Measurements from ENCODE around the gene RIPPLY3.
A peak's percentile ranks its signal among the peaks of the same experiment; 100 is the strongest.

RIPPLY3 gene

DNA sequence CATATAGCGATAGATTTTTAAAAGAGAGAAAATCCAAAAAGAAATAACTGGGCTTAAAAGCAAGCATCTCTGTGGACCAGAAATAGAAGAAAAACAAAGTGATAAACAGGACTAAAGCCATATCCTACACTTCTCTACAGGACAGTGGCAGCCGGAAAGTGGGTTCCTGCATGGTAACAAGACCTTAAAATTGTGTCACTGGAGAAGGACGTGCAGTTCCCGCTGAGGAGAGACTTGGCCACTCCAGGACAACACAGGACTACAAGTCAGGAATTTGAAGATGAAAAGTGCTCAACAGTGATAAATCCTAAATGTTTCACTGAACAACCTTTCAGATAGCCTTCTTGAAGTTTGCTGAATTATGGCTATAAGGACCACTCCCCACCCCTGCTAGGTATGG lies 38.1 kb upstream of the RIPPLY3 start:
- Histone ChIP-seq H3K9me3 (ENCODE audit: low read length) (no peaks in the 10 kb centered on the region), H3K27me3 (ENCODE audit: control insufficient read depth in 1 of 2, insufficient read depth in 2 of 2, low read length in 2 of 2) (no peaks in the 10 kb centered on the region), H3K4me3 (ENCODE audit: low read depth in 1 of 2, low read length in 2 of 2) (no peak overlapping the region), H3K4me1 (ENCODE audit: insufficient read depth, low read length) (peaks cover 13% of the 10 kb centered on the region), H3K9ac (ENCODE audit: low read length) (no peak overlapping the region), H3K36me3 (ENCODE audit: insufficient read depth, low read length) (no peaks in the 10 kb centered on the region), H3K27ac (ENCODE audit: low read depth, low read length) (no peak overlapping the region)

- Histone ChIP-seq H3K4me3 (ENCODE audit: low read depth in 1 of 2, low read length in 2 of 2) (no peak overlapping the region), H3K9me3 (ENCODE audit: low read length) (no peaks in the 10 kb centered on the region), H3K4me1 (ENCODE audit: insufficient read depth, low read length) (peaks cover 13% of the 10 kb centered on the region), H3K27ac (ENCODE audit: low read depth, low read length) (no peak overlapping the region), H3K27me3 (ENCODE audit: control insufficient read depth in 1 of 2, insufficient read depth in 2 of 2, low read length in 2 of 2) (no peaks in the 10 kb centered on the region), H3K36me3 (ENCODE audit: insufficient read depth, low read length) (no peaks in the 10 kb centered on the region), H3K9ac (ENCODE audit: low read length) (no peak overlapping the region)
Measured at GRCh38 chr21:36968976-36969375, 37.5 kb upstream of the RIPPLY3 start.

GRCh38 chr21:36973986-36974850 lies 32.3 kb upstream of the RIPPLY3 start:
- no peaks in the 10 kb centered on the region for H3K27me3 ChIP-seq (ENCODE audit: control insufficient read depth in 1 of 2, insufficient read depth in 2 of 2, low read length in 2 of 2)

DNA sequence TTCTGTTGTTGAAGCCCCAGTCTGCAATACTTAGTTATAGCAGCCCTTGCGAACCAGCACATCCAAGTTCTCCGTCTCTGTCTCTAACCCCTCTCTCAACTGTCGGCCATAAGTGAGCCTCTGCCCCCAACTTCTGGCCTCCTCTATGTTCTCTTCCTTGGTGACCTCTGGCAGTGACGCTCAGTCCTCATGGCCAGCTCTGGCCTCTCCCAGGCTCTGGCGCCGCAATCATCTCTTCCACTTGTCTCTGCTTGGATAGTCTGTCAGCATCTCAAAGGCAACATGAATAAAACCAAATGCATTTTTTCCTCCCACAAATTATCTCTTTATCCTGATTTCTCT lies 31.7 kb upstream of the RIPPLY3 start:
- Histone ChIP-seq H3K27ac (ENCODE audit: low read depth, low read length) (no peak overlapping the region), H3K27me3 (ENCODE audit: control insufficient read depth in 1 of 2, insufficient read depth in 2 of 2, low read length in 2 of 2) (no peaks in the 10 kb centered on the region), H3K4me3 (ENCODE audit: low read depth in 1 of 2, low read length in 2 of 2) (no peak overlapping the region), H3K9ac (ENCODE audit: low read length) (no peak overlapping the region), H3K9me3 (ENCODE audit: low read length) (no peaks in the 10 kb centered on the region), H3K36me3 (ENCODE audit: insufficient read depth, low read length) (no peaks in the 10 kb centered on the region), H3K4me1 (ENCODE audit: insufficient read depth, low read length) (no peaks in the 10 kb centered on the region)

More at GRCh38 chr21:36973986-36974850, 32.3 kb upstream of the RIPPLY3 start:
- Histone ChIP-seq H3K9ac (ENCODE audit: low read length) (no peak overlapping the region), H3K4me1 (ENCODE audit: insufficient read depth, low read length) (no peaks in the 10 kb centered on the region), H3K4me3 (ENCODE audit: low read depth in 1 of 2, low read length in 2 of 2) (no peak overlapping the region), H3K9me3 (ENCODE audit: low read length) (no peaks in the 10 kb centered on the region), H3K27ac (ENCODE audit: low read depth, low read length) (no peak overlapping the region), H3K36me3 (ENCODE audit: insufficient read depth, low read length) (no peaks in the 10 kb centered on the region)

- Histone ChIP-seq H3K4me3 (ENCODE audit: low read depth in 1 of 2, low read length in 2 of 2) (no peak overlapping the region), H3K36me3 (ENCODE audit: insufficient read depth, low read length) (no peaks in the 10 kb centered on the region), H3K27ac (ENCODE audit: low read depth, low read length) (no peak overlapping the region), H3K9me3 (ENCODE audit: low read length) (no peaks in the 10 kb centered on the region), H3K27me3 (ENCODE audit: control insufficient read depth in 1 of 2, insufficient read depth in 2 of 2, low read length in 2 of 2) (no peaks in the 10 kb centered on the region), H3K4me1 (ENCODE audit: insufficient read depth, low read length) (peaks cover 6% of the 10 kb centered on the region), H3K9ac (ENCODE audit: low read length) (no peak overlapping the region)
Measured at GRCh38 chr21:36976228-36976861, 30.2 kb upstream of the RIPPLY3 start.

- no peak overlapping the region for H3K4me3 ChIP-seq (ENCODE audit: low read depth in 1 of 2, low read length in 2 of 2)
- H3K27me3 ChIP-seq (ENCODE audit: control insufficient read depth in 1 of 2, insufficient read depth in 2 of 2, low read length in 2 of 2), result no peaks in the 10 kb centered on the region
- no peaks in the 10 kb centered on the region for H3K9me3 ChIP-seq (ENCODE audit: low read length)
- no peaks in the 10 kb centered on the region for H3K36me3 ChIP-seq (ENCODE audit: insufficient read depth, low read length)
- no peak overlapping the region for H3K27ac ChIP-seq (ENCODE audit: low read depth, low read length)
- H3K4me1 ChIP-seq (ENCODE audit: insufficient read depth, low read length), result peaks cover 6% of the 10 kb centered on the region
- no peak overlapping the region for H3K9ac ChIP-seq (ENCODE audit: low read length)
Measured at GRCh38 chr21:36976882-36977651, 29.4 kb upstream of the RIPPLY3 start.

DNA sequence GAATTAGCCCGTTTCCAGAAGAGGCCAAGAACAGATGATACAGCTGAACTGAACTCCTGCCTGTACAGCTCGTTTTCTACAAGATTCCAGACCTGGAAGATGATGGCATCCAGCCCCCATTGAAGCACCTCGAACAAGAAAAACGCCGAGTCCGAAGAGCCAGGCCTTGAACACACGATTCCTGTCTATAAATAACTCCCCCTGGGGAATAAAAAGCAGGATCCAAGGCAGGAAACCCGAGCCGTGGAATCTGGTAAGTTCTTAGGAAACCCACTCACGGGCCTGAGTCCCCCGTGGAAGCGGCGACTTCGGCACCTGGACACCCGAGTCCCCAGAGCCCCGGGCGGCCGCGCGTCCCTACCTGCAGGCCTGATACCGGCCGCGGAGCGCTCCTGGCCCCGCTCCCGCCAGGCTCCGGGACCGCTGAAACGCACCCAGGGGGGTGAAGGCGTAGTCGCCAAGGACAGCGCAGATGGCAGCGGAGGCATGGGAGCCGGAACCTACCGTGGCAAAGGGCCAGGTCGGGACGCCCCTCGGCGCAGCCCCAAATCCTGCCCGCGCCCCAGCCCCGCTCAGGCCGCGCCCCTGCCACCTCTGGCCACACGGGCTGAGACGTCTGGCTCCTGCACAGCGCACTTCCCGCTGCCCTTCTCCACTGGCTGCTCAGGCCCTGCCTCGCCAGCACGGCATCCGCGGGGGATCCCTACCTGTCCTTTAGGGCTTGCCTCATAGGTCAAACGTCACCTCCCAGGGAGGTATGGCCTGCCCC lies 26.0 kb upstream of the RIPPLY3 start:
- Histone ChIP-seq H3K9ac (ENCODE audit: low read length) (peak overlapping the region; percentile 15), H3K4me1 (ENCODE audit: insufficient read depth, low read length) (peaks cover 6% of the 10 kb centered on the region), H3K27me3 (ENCODE audit: control insufficient read depth in 1 of 2, insufficient read depth in 2 of 2, low read length in 2 of 2) (no peaks in the 10 kb centered on the region), H3K4me3 (ENCODE audit: low read depth in 1 of 2, low read length in 2 of 2) (peak overlapping the region; percentile 44 to 58), H3K27ac (ENCODE audit: low read depth, low read length) (no peak overlapping the region), H3K9me3 (ENCODE audit: low read length) (no peaks in the 10 kb centered on the region), H3K36me3 (ENCODE audit: insufficient read depth, low read length) (no peaks in the 10 kb centered on the region)

- H3K27me3 ChIP-seq (ENCODE audit: control insufficient read depth in 1 of 2, insufficient read depth in 2 of 2, low read length in 2 of 2), result no peaks in the 10 kb centered on the region
- no peak overlapping the region for H3K9ac ChIP-seq (ENCODE audit: low read length)
- H3K9me3 ChIP-seq (ENCODE audit: low read length), result no peaks in the 10 kb centered on the region
- H3K4me3 ChIP-seq (ENCODE audit: low read depth in 1 of 2, low read length in 2 of 2), result peak overlapping the region in 1 of 2 donors; percentile 58
- H3K36me3 ChIP-seq (ENCODE audit: insufficient read depth, low read length), result no peaks in the 10 kb centered on the region
- peaks cover 6% of the 10 kb centered on the region for H3K4me1 ChIP-seq (ENCODE audit: insufficient read depth, low read length)
- H3K27ac ChIP-seq (ENCODE audit: low read depth, low read length), result no peak overlapping the region
Measured at GRCh38 chr21:36981049-36981391, 25.5 kb upstream of the RIPPLY3 start.

DNA sequence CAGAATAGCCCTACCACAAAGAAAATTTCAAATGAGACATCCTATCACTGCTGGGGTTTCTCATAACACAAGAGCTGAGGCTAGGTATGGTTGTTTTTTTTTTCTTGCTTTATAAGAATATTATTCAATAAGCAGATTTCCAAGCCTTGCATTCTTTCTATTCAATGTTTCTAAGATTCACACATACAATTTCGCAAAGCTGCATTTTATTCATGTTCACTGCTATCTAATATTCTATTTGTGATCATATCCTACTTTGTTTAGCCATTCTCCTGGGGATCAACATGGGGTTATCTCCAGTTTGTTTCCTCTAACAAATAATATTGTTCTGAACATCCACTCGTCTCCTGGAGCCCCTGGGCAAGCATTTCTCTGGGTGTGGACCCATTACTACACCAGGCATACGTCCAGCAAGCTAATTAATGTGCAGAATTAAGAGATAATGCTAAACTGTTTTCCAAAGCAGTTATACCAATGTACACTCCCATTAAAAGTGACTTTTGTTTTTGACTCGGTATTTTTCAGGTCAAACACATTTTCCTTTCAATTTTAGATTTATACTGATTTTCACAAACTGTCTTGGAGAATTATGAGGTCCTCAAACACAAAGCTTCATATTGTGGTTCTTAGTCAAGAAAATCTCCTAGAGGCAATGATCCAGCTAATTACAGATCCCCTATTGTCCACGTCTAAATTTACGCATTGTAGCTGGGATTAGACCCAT lies 24.4 kb upstream of the RIPPLY3 start:
- H3K27ac ChIP-seq (ENCODE audit: low read depth, low read length), result no peak overlapping the region
- no peak overlapping the region for H3K4me3 ChIP-seq (ENCODE audit: low read depth in 1 of 2, low read length in 2 of 2)
- no peaks in the 10 kb centered on the region for H3K36me3 ChIP-seq (ENCODE audit: insufficient read depth, low read length)
- peaks cover 6% of the 10 kb centered on the region for H3K4me1 ChIP-seq (ENCODE audit: insufficient read depth, low read length)
- H3K9ac ChIP-seq (ENCODE audit: low read length), result no peak overlapping the region
- no peaks in the 10 kb centered on the region for H3K9me3 ChIP-seq (ENCODE audit: low read length)
- H3K27me3 ChIP-seq (ENCODE audit: control insufficient read depth in 1 of 2, insufficient read depth in 2 of 2, low read length in 2 of 2), result no peaks in the 10 kb centered on the region

DNA sequence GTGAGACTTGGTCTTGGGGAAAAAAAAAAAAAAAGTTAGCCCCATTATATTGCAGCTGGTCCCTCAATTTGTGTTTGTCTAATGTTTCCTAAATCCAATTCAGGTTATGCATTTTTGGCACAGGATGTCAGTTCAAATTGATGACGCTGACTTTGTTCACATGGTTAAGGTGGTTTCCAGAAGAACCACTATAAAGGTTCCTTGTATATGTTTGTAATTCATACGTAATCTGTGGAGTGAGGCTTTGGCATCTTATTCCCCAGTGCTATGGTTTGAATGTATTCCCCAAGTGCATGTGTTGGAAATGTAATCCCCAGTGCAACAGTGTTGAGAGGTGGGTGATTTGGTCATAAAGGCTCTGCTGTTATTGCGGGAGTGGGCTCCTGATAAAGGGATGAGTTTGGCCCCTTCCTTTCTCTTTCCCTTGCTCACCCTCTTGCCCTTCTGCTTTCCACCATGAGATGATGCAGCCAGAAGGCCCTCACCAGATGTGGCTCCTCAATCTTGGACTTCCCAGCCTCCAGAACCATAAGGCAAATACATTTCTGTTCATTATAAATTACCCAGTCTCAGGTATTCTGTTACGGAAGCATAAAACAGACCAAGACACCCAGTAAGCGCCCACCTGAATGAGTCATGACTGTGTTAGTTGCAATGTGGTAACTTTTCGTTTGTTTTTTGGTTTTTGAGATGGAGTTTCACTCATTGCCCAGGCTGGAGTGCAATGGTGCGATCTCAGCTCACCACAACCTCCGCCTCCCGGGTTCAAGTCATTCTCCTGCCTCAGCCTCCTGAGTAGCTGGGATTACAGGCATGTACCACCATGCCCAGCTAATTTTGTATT lies 20.5 kb upstream of the RIPPLY3 start:
- no peaks in the 10 kb centered on the region for H3K27me3 ChIP-seq (ENCODE audit: control insufficient read depth in 1 of 2, insufficient read depth in 2 of 2, low read length in 2 of 2)
- no peak overlapping the region for H3K9ac ChIP-seq (ENCODE audit: low read length)
- H3K4me1 ChIP-seq (ENCODE audit: insufficient read depth, low read length), result no peaks in the 10 kb centered on the region
- no peaks in the 10 kb centered on the region for H3K36me3 ChIP-seq (ENCODE audit: insufficient read depth, low read length)
- no peaks in the 10 kb centered on the region for H3K9me3 ChIP-seq (ENCODE audit: low read length)
- no peak overlapping the region for H3K4me3 ChIP-seq (ENCODE audit: low read depth in 1 of 2, low read length in 2 of 2)
- no peak overlapping the region for H3K27ac ChIP-seq (ENCODE audit: low read depth, low read length)

All from muscle layer of colon (tissue), 2 donors.